ENCODE results near the gene UBAC2. TPM values are rescaled to one million over a fixed set of nuclear protein-coding genes. Genes with fewer than 3 reads are reported as not detected.

UBAC2 gene
- total and polyA plus RNA-seq, 2 of the 4 experiments (the other 2 are of a cell fraction), result 20.8 to 36.3 TPM

GRCh38 chr13:99425485-99426341 is 225.1 kb downstream of the UBAC2 start:
- in situ Hi-C loops (cut with MboI; ENCODE audit: low sequenced_read_pairs), result no loop called here
- H3K27ac ChIP-seq (ENCODE audit: insufficient read depth, low read length), result no peak overlapping the region
- no peak overlapping the region for H3K4ac ChIP-seq (ENCODE audit: low read depth, low read length)
- TF ChIP-seq CHD1 (IDR thresholded peaks at IDR 0.05; ENCODE audit: low read depth, low read length) (no peak), FOS (IDR thresholded peaks at IDR 0.05; ENCODE audit: low read depth, low read length) (no peak), BHLHE40 (IDR thresholded peaks at IDR 0.05; ENCODE audit: low read depth, low read length) (no peak), MAZ (IDR thresholded peaks at IDR 0.05; ENCODE audit: borderline replicate concordance, low read depth, low read length) (no peak), NFE2L2 (IDR thresholded peaks at IDR 0.05; ENCODE audit: low read depth, low read length) (no peak), RAD21 (IDR thresholded peaks at IDR 0.05; ENCODE audit: low read length) (no peak), CTCF (conservative IDR thresholded peaks at IDR 0.05; ENCODE audit: low read depth, low read length) (no peak), MXI1 (IDR thresholded peaks at IDR 0.05; ENCODE audit: borderline replicate concordance, low read depth, low read length) (no peak), CEBPB (IDR thresholded peaks at IDR 0.05; ENCODE audit: low read depth, low read length) (no peak), RFX5 (IDR thresholded peaks at IDR 0.05; ENCODE audit: low read depth, low read length) (no peak), ELK1 (IDR thresholded peaks at IDR 0.05; ENCODE audit: borderline replicate concordance, low read depth, low read length) (no peak), POLR2A (IDR thresholded peaks at IDR 0.05; ENCODE audit: low read depth, low read length) (no peak), MAFK (IDR thresholded peaks at IDR 0.05; ENCODE audit: low read depth, low read length) (no peak), USF2 (IDR thresholded peaks at IDR 0.05; ENCODE audit: low read depth, low read length) (no peak), SMC3 (IDR thresholded peaks at IDR 0.05; ENCODE audit: low read depth, low read length) (no peak)

More at GRCh38 chr13:99425485-99426341, 225.1 kb downstream of the UBAC2 start:
- Histone ChIP-seq H4K5ac (ENCODE audit: low read depth, low read length) (no peak overlapping the region), H3K79me1 (ENCODE audit: low read depth in 1 of 2, low read length in 2 of 2) (no peaks in the 10 kb centered on the region), H3K18ac (ENCODE audit: low read depth, low read length) (no peak overlapping the region), H3K4me2 (ENCODE audit: low read depth, low read length) (no peak overlapping the region), H3K9me1 (ENCODE audit: insufficient read depth, low read length) (no peaks in the 10 kb centered on the region), H2BK20ac (ENCODE audit: low read depth, low read length) (no peak overlapping the region), H3K36me3 (ENCODE audit: control insufficient read depth, insufficient read depth, low read length) (no peaks in the 10 kb centered on the region), H3K4me1 (ENCODE audit: control insufficient read depth, insufficient read depth, low read length) (no peaks in the 10 kb centered on the region), H3K14ac (replicated peaks; ENCODE audit: low read depth, low read length) (no peak overlapping the region), H3K4me3 (ENCODE audit: insufficient read depth, low read depth, low read length) (no peak overlapping the region), H2AK9ac (replicated peaks; ENCODE audit: low read depth, low read length, poor library complexity) (no peak overlapping the region), H2AFZ (replicated peaks; ENCODE audit: low read length, poor library complexity) (no peak overlapping the region), H4K8ac (ENCODE audit: low read depth in 2 of 2, low read length in 2 of 2) (no peak overlapping the region), H3K27me3 (ENCODE audit: control insufficient read depth, insufficient read depth, low read length) (peaks cover 33% of the 10 kb centered on the region), H3K56ac (ENCODE audit: extremely low read depth, insufficient read depth, low read length) (no peak overlapping the region), H4K20me1 (ENCODE audit: insufficient read depth, low read length) (no peaks in the 10 kb centered on the region), H2BK15ac (ENCODE audit: low read depth, low read length) (no peak overlapping the region), H3K9me3 (ENCODE audit: control insufficient read depth, insufficient read depth, low read length) (peaks cover 1% of the 10 kb centered on the region; the same call in 1 of the 2 replicates), H2BK120ac (ENCODE audit: low read depth, low read length) (no peak overlapping the region), H2BK5ac (ENCODE audit: low read depth, low read length, poor library complexity, severe bottlenecking) (no peak overlapping the region), H4K91ac (ENCODE audit: insufficient read depth, low read depth, low read length) (no peak overlapping the region), H3K9ac (ENCODE audit: low read depth, low read length) (no peak overlapping the region), H3K23ac (ENCODE audit: low read depth, low read length) (no peak overlapping the region), H2AK5ac (ENCODE audit: low read depth, low read length) (no peak overlapping the region)
- ChIA-PET CTCF (no interaction called here), POLR2A (ENCODE audit: unreplicated experiment) (no interaction called here)
- dilution Hi-C loops (cut with HindIII; ENCODE audit: low sequenced_read_pairs, unreplicated experiment) (no loop called here), intact Hi-C loops (cut with micrococcal nuclease) (no loop called here)
- no peak for DNase-seq
- WGBS, 2 experiments (ENCODE audit: extremely low coverage in 2 of 2, insufficient read length in 1 of 2), result 30% methylated on average over 2 of the region's 18 CpGs; no CpG with 5 or more reads in 1 of the 2 experiments
- no peak for ATAC-seq (ENCODE audit: low read depth)
- no TSS peak for BruUV-seq (replicated peaks)

All from IMR-90 (cell line).